HepG2 (cell line): ENCODE results near the gene C20orf204. TPM values are rescaled to one million over a fixed set of nuclear protein-coding genes. Genes with fewer than 3 reads are reported as not detected.

Source experiments
- ATF7 ChIP-seq, 2 experiments: fragments of 450-650 bp in 1 of 2; sonication (generic) in 1 of 2; formaldehyde crosslinking in 1 of 2; IDR thresholded peaks; 2 replicates each; pipeline versions ENCODE4 v1.4.0 to v1.6.1; 2016 to 2020; ENCODE audit warnings: antibody characterized with exemption in 1 of 2, mild to moderate bottlenecking in 1 of 2, missing genetic modification reagents in 1 of 2
- CBX2 ChIP-seq, 2 experiments: fragments of 200-600 bp in 1 of 2; sonication (generic); formaldehyde crosslinking in 1 of 2; IDR thresholded peaks; 2 replicates each; pipeline versions ENCODE4 v1.7.0 to v1.8.1; 2018 to 2022; ENCODE audit warnings: low read depth in 2 of 2, low read length in 1 of 2, mild to moderate bottlenecking in 1 of 2, missing genetic modification reagents in 1 of 2
- EHMT2 ChIP-seq: fragments of 200-600 bp; sonication (generic); IDR thresholded peaks from 2 replicates; pipeline ENCODE4 v1.7.0; 2017; ENCODE audit warnings: antibody characterized with exemption, low read depth, low read length, borderline replicate concordance
- HMGXB4 ChIP-seq, 2 experiments: sonication (generic) in 1 of 2; formaldehyde crosslinking in 1 of 2; IDR thresholded peaks; 2 replicates each; pipeline versions ENCODE4 v1.4.0 to v1.6.1; 2018 to 2020; ENCODE audit warnings: missing genetic modification reagents in 2 of 2, borderline replicate concordance in 1 of 2, low read depth in 1 of 2, mild to moderate bottlenecking in 1 of 2, missing biosample characterization in 1 of 2
- IKZF4 ChIP-seq: sonication (generic); formaldehyde crosslinking; IDR thresholded peaks from 2 replicates; pipeline ENCODE4 v1.5.1; 2020; ENCODE audit warnings: borderline replicate concordance, mild to moderate bottlenecking, low read depth, missing genetic modification reagents; ENCODE audit errors: not compliant biosample characterization
- MTF1 ChIP-seq: sonication (generic); formaldehyde crosslinking; IDR thresholded peaks from 2 replicates; pipeline ENCODE4 v1.5.0; 2020; ENCODE audit warnings: missing genetic modification reagents
- POLR2AphosphoS2 ChIP-seq: IDR thresholded peaks from 2 replicates; pipeline ENCODE4 v1.6.1; 2011; ENCODE audit warnings: low read depth, low read length, improper control_type of control experiment
- TCF12 ChIP-seq, 2 experiments: fragments of 450-650 bp in 1 of 2; sonication (generic) in 1 of 2; formaldehyde crosslinking in 1 of 2; IDR thresholded peaks; 2 replicates each; pipeline versions ENCODE4 v1.6.1 to v1.8.0; 2017 to 2022; ENCODE audit warnings: antibody characterized with exemption in 1 of 2, mild to moderate bottlenecking in 1 of 2, missing genetic modification reagents in 1 of 2, moderate library complexity in 1 of 2
- THAP9 ChIP-seq: sonication (generic); formaldehyde crosslinking; IDR thresholded peaks from 2 replicates; pipeline ENCODE4; 2020; ENCODE audit warnings: missing genetic modification reagents, mild to moderate bottlenecking, borderline replicate concordance
- TP53 ChIP-seq: sonication (generic); formaldehyde crosslinking; conservative IDR thresholded peaks from 2 replicates; pipeline ENCODE4 v1.4.0; 2020; ENCODE audit warnings: missing genetic modification reagents
- ZFYVE20 ChIP-seq: sonication (generic); formaldehyde crosslinking; IDR thresholded peaks from 2 replicates; pipeline ENCODE4 v1.8.0; 2023; ENCODE audit warnings: low read depth, mild to moderate bottlenecking, moderate library complexity, missing genetic modification reagents, borderline replicate concordance
- ZKSCAN8 ChIP-seq: IDR thresholded peaks from 2 replicates; pipeline ENCODE4 v1.6.1; 2016; ENCODE audit warnings: borderline replicate concordance, missing genetic modification reagents, missing compliant biosample characterization
- ZNF12 ChIP-seq: sonication (generic); formaldehyde crosslinking; IDR thresholded peaks from 2 replicates; pipeline ENCODE4 v1.5.0; 2020; ENCODE audit warnings: missing genetic modification reagents
- ZNF331 ChIP-seq: sonication (generic); formaldehyde crosslinking; IDR thresholded peaks from 2 replicates; pipeline ENCODE4 v1.4.0; 2020; ENCODE audit warnings: missing genetic modification reagents
- ZNF44 ChIP-seq: sonication (generic); formaldehyde crosslinking; IDR thresholded peaks from 2 replicates; pipeline ENCODE4 v1.5.1; 2020; ENCODE audit warnings: mild to moderate bottlenecking, missing genetic modification reagents
- ZNF512 ChIP-seq: sonication (generic); formaldehyde crosslinking; IDR thresholded peaks from 2 replicates; pipeline ENCODE4 v1.4.0; 2020; ENCODE audit warnings: mild to moderate bottlenecking, missing genetic modification reagents
- ZNF564 ChIP-seq: sonication (generic); formaldehyde crosslinking; IDR thresholded peaks from 2 replicates; pipeline ENCODE4 v1.8.1; 2023; ENCODE audit warnings: mild to moderate bottlenecking, missing genetic modification reagents
- ZNF619 ChIP-seq: sonication (generic); formaldehyde crosslinking; IDR thresholded peaks from 2 replicates; pipeline ENCODE4 v1.4.0; 2020; ENCODE audit warnings: mild to moderate bottlenecking, missing genetic modification reagents
- ZNF800 ChIP-seq: sonication (generic); formaldehyde crosslinking; IDR thresholded peaks from 2 replicates; pipeline ENCODE4 v1.4.0; 2020; ENCODE audit warnings: missing genetic modification reagents
- ZNF841 ChIP-seq: sonication (generic); formaldehyde crosslinking; IDR thresholded peaks from 2 replicates; pipeline ENCODE4 v1.8.1; 2023; ENCODE audit warnings: missing genetic modification reagents, borderline replicate concordance
- polyA plus RNA-seq, 8 experiments: library from polyadenylated mRNA; depleted of rRNA in 3 of 8; stranded (reverse) in 7 of 8; unstranded in 1 of 8; fragments of >200 nt; fragmentation: Illumina TruSeq in 4 of 8; extraction: Trizol in 4 of 8; gene quantifications; 2 replicates each; pipeline versions ENCODE4 v1.2.1 to v1.2.3, GENCODE V29; 2011 to 2016; ENCODE audit warnings: low read depth in 4 of 8, missing spikeins in 1 of 8, mixed read lengths in 1 of 8; ENCODE audit not compliant: insufficient read depth in 1 of 8
- total RNA-seq, 5 experiments: library from RNA; depleted of rRNA; stranded (reverse); fragments of >200 nt; fragmentation: Illumina TruSeq; extraction: Trizol; gene quantifications; 2 replicates each; pipeline ENCODE4 v1.2.3, GENCODE V29; 2016; ENCODE audit warnings: low read depth in 1 of 5

Gene C20orf204
- total and polyA plus RNA-seq, 2 of the 13 experiments (the other 11 are each of a cell fraction or from before 2014, with no cell fraction given), result 22.1 to 80.0 TPM

- peak; percentile 70; the same call in 1 of the 2 replicates for TF ChIP-seq THAP9 (CRISPR knock-in tag)
- TF ChIP-seq ZNF12 (CRISPR knock-in tag), result 0 out of 2 replicates have a peak, but pooled peaks have one; percentile 34
- TF ChIP-seq TCF12 (IDR thresholded peaks at IDR 0.05), result no peak
- no peak; the same call in 1 of the 2 replicates for TF ChIP-seq TCF12 (CRISPR knock-in tag; IDR thresholded peaks at IDR 0.05)
- TF ChIP-seq POLR2AphosphoS2, result peak; percentile 78; the same call in 1 of the 2 replicates
- TF ChIP-seq ZKSCAN8 (CRISPR knock-in tag), result peak; percentile 67; the same call in 1 of the 2 replicates
- TF ChIP-seq MTF1 (CRISPR knock-in tag), result no peak
- peak; percentile 77 to 80; a peak in 2 of 4 replicates for TF ChIP-seq HMGXB4 (CRISPR knock-in tag; IDR thresholded peaks at IDR 0.05; ENCODE audit: borderline replicate concordance in 1 of 2, low read depth in 1 of 2)
- TF ChIP-seq TP53, result no peak
- TF ChIP-seq ZNF841 (CRISPR knock-in tag), result no peak
- no peak for TF ChIP-seq CBX2 (IDR thresholded peaks at IDR 0.05; ENCODE audit: low read depth, low read length)
- no peak for TF ChIP-seq CBX2 (CRISPR knock-in tag; IDR thresholded peaks at IDR 0.05; ENCODE audit: low read depth)
- no peak for TF ChIP-seq ZNF564
- no peak for TF ChIP-seq EHMT2
- peak; percentile 72; the same call in 1 of the 2 replicates for TF ChIP-seq ZNF800 (CRISPR knock-in tag)
- TF ChIP-seq ZNF44 (CRISPR knock-in tag), result no peak
- no peak for TF ChIP-seq ZNF512 (CRISPR knock-in tag)
- TF ChIP-seq ZNF331 (CRISPR knock-in tag), result peak; percentile 91
- TF ChIP-seq ATF7 (IDR thresholded peaks at IDR 0.05), result no peak
- peak; percentile 39 for TF ChIP-seq ATF7 (CRISPR knock-in tag; IDR thresholded peaks at IDR 0.05)
- TF ChIP-seq IKZF4 (CRISPR knock-in tag), result no peak
- peak; percentile 82; the same call in 1 of the 2 replicates for TF ChIP-seq ZNF619 (CRISPR knock-in tag)
- no peak for TF ChIP-seq ZFYVE20 (CRISPR knock-in tag)
These were observed at the start of gene C20orf204 (continued) for GRCh38 chr20:64035933-64036345.
